Measurements from ENCODE around the gene CLCA1.

CLCA1 gene

DNA sequence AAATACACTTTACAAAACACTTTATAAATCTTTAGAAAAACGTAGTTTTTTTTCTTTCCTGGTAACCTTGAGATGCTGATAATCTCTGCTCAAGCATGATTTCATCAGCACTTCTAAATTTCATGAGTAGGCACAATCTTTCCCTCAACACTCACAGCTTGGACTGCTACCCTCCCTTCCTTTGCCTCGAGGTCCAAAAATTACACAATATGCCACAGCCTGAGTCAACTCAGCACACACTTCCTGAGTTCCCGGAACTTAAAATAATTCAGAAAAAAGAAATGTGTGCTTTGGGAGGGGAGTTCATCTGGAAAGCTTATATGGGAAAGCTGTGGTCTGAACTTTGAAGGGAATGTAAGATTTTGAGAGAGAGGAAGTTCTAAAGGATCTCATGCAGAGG is 38.9 kb upstream of the CLCA1 start:
- H3K4me3 ChIP-seq (replicated peaks; ENCODE audit: low read depth, low read length): no peak overlapping the region
- TF ChIP-seq, protein P1, sequence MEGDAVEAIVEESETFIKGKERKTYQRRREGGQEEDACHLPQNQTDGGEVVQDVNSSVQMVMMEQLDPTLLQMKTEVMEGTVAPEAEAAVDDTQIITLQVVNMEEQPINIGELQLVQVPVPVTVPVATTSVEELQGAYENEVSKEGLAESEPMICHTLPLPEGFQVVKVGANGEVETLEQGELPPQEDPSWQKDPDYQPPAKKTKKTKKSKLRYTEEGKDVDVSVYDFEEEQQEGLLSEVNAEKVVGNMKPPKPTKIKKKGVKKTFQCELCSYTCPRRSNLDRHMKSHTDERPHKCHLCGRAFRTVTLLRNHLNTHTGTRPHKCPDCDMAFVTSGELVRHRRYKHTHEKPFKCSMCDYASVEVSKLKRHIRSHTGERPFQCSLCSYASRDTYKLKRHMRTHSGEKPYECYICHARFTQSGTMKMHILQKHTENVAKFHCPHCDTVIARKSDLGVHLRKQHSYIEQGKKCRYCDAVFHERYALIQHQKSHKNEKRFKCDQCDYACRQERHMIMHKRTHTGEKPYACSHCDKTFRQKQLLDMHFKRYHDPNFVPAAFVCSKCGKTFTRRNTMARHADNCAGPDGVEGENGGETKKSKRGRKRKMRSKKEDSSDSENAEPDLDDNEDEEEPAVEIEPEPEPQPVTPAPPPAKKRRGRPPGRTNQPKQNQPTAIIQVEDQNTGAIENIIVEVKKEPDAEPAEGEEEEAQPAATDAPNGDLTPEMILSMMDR (IDR thresholded peaks at IDR 0.05; ENCODE audit: low read depth, low read length, missing control alignments): no peak
- peak; percentile 59 for DNase-seq (ENCODE audit: extremely low read depth, low read depth)

DNA sequence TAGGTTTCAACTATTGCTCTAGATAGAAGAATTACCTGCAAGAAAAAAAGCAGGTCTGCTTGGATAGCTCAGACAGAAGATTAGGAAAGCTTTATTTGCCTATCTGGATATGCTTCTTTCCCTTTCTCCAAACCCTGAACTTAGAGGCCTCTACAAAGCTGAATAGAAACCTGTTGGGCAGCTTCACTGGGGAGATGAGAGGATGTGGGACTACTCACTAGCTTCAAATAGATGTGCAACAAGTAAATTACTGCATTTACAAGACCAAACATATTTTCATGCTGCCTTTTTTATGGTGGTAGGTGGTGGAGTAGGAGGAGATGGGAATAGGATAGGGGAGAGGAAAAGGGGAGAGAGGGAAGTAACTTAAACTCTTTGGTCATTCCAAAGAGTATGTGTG is 38.4 kb upstream of the CLCA1 start:
- TF ChIP-seq, protein P1 (IDR thresholded peaks at IDR 0.05; ENCODE audit: low read depth, low read length, missing control alignments): no peak
- no peak for DNase-seq (ENCODE audit: extremely low read depth, low read depth)
- no peak overlapping the region for H3K4me3 ChIP-seq (replicated peaks; ENCODE audit: low read depth, low read length)

DNA sequence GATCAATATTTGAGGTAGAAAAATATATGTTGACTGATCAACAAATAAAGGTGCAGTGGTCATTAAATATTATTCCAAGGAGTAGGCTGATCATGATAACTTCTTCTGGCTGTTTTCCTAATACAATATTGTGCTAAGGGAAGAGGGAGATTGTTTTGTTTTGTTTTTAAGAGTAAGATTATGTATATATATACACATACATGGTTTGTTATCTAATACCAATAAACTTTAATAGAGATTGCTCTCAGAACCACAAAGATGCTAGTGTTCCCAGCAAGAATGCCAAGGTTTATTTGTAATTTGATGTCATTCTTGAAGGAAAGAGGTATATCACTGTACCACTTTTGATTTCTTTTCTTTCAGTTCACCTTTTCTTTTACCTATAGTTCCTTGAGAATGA is 34.7 kb upstream of the CLCA1 start:
- no peak for DNase-seq (ENCODE audit: extremely low read depth, low read depth)
- H3K4me3 ChIP-seq (replicated peaks; ENCODE audit: low read depth, low read length): no peak overlapping the region
- TF ChIP-seq, protein P1 (IDR thresholded peaks at IDR 0.05; ENCODE audit: low read depth, low read length, missing control alignments): no peak

DNA sequence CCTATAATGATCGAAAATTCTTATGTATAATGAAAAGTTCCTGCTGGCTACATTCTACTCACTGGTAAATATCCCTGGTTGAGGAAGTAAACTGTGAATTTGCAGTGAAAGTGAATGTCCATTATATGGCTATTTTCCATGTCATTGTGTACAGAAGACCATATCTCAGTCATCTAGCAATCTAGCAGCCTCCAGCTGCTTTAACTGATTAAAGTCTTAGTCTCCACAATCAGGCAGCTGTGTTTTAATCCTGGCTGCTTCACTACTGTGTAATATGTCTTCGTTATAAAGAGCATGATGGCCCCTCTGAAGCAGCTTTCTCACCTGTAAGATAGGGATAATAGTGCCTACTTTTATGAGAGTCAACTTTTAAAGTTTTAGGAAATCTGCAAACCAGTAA is 33.4 kb upstream of the CLCA1 start:
- TF ChIP-seq, protein P1 (IDR thresholded peaks at IDR 0.05; ENCODE audit: low read depth, low read length, missing control alignments): no peak
- DNase-seq (ENCODE audit: extremely low read depth, low read depth): no peak
- H3K4me3 ChIP-seq (replicated peaks; ENCODE audit: low read depth, low read length): no peak overlapping the region

DNA sequence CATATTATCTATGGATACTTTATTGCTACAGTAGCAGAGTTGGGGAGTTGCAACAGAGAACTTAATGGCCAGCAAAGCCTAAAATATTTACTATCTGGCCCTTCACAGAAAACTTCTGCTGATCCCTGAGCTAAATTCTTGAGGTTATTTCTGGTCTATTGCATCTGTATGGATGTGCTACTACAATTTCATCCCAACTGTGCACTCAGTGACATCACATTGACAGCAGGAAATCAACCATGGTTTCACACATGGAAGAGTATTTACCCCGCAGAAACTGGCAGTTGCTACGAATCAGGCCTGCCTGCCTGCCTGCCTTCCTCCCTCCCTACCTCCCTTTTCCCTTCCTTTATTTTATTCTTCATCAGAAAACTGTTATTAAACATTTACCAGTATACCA is 32.7 kb upstream of the CLCA1 start:
- no peak overlapping the region for H3K4me3 ChIP-seq (replicated peaks; ENCODE audit: low read depth, low read length)
- TF ChIP-seq, protein P1 (IDR thresholded peaks at IDR 0.05; ENCODE audit: low read depth, low read length, missing control alignments): no peak
- no peak for DNase-seq (ENCODE audit: extremely low read depth, low read depth)

DNA sequence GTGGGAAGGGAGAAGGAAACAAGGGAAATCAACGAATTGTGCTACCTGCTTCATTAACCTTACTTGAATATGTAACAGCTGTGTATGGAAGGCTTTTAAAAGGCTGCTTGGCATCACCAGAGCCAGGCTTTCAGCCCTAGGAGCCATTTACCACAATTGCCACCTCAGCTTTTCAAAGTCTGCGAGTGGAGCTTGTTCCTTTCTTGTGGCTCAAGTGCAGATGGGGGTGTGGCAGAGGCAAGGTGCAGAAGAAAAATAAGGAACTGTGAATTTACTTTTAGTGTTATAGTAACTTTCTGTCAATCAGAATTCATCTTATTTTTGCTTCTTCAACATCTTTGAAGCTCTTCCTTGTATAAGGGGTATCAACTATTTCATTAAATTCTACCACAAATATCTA is 27.1 kb upstream of the CLCA1 start:
- TF ChIP-seq, protein P1 (IDR thresholded peaks at IDR 0.05; ENCODE audit: low read depth, low read length, missing control alignments): no peak
- DNase-seq (ENCODE audit: extremely low read depth, low read depth): no peak
- H3K4me3 ChIP-seq (replicated peaks; ENCODE audit: low read depth, low read length): no peak overlapping the region

DNA sequence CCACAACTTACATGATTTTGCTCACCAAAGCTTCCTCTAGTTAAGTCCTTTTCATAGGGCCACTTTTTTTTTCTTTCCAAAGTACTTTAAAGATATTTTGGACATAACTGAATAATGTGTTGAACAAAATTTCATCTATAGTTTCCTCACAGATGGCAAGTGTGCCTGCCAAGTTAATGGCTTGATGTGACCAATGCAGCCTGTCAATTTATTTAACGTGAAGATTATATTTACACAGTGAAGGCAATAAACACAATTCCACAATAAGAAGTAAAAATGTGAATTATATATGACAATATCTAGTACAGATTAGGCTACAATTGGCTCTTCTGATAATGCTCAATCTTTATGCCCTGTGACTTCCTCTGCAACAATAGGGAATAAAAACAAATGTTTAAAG is 26.7 kb upstream of the CLCA1 start:
- TF ChIP-seq, protein P1 (IDR thresholded peaks at IDR 0.05; ENCODE audit: low read depth, low read length, missing control alignments): no peak
- H3K4me3 ChIP-seq (replicated peaks; ENCODE audit: low read depth, low read length): no peak overlapping the region
- DNase-seq (ENCODE audit: extremely low read depth, low read depth): no peak
